Hippocampal formation (tissue), 2 donors: ENCODE measurements around the gene NAPA.

ENCODE experiments used
- DNase-seq, 2 donors: peaks; one replicate each; lab custom pipeline; 2025; lab: John Stamatoyannopoulos, UW

The NAPA gene

GRCh38 chr19:47521473-47522180 is 6.8 kb upstream of the NAPA start:
- DNase-seq, result no peak

GRCh38 chr19:47520839-47521238 is 6.0 kb upstream of the NAPA start:
- no peak for DNase-seq

- DNase-seq, result no peak
Measured at GRCh38 chr19:47520343-47520806, 5.5 kb upstream of the NAPA start.

- no peak for DNase-seq
Measured at GRCh38 chr19:47518854-47519253, 4.0 kb upstream of the NAPA start.

GRCh38 chr19:47518139-47518538 is 3.3 kb upstream of the NAPA start:
- DNase-seq, result no peak

- DNase-seq, result no peak
Measured at GRCh38 chr19:47514151-47514868, 553 bp downstream of the NAPA start.

- no peak for DNase-seq
Measured at GRCh38 chr19:47512948-47513319, 1.9 kb downstream of the NAPA start.

- DNase-seq, result no peak
Measured at GRCh38 chr19:47512183-47512947, 2.5 kb downstream of the NAPA start.

GRCh38 chr19:47511681-47512080 is 3.2 kb downstream of the NAPA start:
- no peak for DNase-seq

GRCh38 chr19:47511128-47511517 is 3.7 kb downstream of the NAPA start:
- DNase-seq, result no peak

- DNase-seq, result no peak
Measured at GRCh38 chr19:47510516-47511127, 4.2 kb downstream of the NAPA start.

- DNase-seq, result no peak
Measured at GRCh38 chr19:47509973-47510372, 4.9 kb downstream of the NAPA start.

- DNase-seq, result no peak
Measured at GRCh38 chr19:47509170-47509847, 5.6 kb downstream of the NAPA start.

GRCh38 chr19:47508721-47509120 is 6.1 kb downstream of the NAPA start:
- no peak for DNase-seq

GRCh38 chr19:47507924-47508553 is 6.8 kb downstream of the NAPA start:
- DNase-seq, result no peak

- DNase-seq, result peak in 1 of 2 donors; percentile 36
Measured at GRCh38 chr19:47507012-47507411, 7.9 kb downstream of the NAPA start.

GRCh38 chr19:47506459-47506858 is 8.4 kb downstream of the NAPA start:
- DNase-seq, result no peak

GRCh38 chr19:47505506-47505905 is 9.4 kb downstream of the NAPA start:
- no peak for DNase-seq

- no peak for DNase-seq
Measured at GRCh38 chr19:47503826-47504150, 11.1 kb downstream of the NAPA start.

GRCh38 chr19:47503130-47503825 is 11.6 kb downstream of the NAPA start:
- no peak for DNase-seq
